HepG2 (cell line): Measurements from ENCODE around the gene SYTL3.

Experiments used
- CTCF ChIP-seq: sonication (generic); formaldehyde crosslinking; IDR thresholded peaks from 2 replicates; pipeline ENCODE4 v1.5.0; 2020; ENCODE audit warnings: mild to moderate bottlenecking, missing genetic modification reagents, moderate library complexity
- PHF8 ChIP-seq: sonication (generic); formaldehyde crosslinking; IDR thresholded peaks from 2 replicates; pipeline ENCODE4 v1.5.0; 2020; ENCODE audit warnings: missing genetic modification reagents

GRCh38 chr6:158703837-158704822, 54.3 kb downstream of the SYTL3 start:
- TF ChIP-seq PHF8 (peak; percentile 69), CTCF (peak; percentile 100)
